ENCODE measurements around the gene PRMT5. TPM values are rescaled to one million over a fixed set of nuclear protein-coding genes. Genes with fewer than 3 reads are reported as not detected.

The PRMT5 gene
- polyA plus RNA-seq, 1 donor (not counting 4 experiments of a cell fraction or from before 2014, with no cell fraction given) = 241 TPM

GRCh38 chr14:22892488-22892887, 36.7 kb downstream of the PRMT5 start:
- Histone ChIP-seq H3K4me2 (ENCODE audit: control insufficient read depth, extremely low read depth, insufficient read depth, low read depth, low read length) (no peak overlapping the region), H2AFZ (ENCODE audit: control insufficient read depth, low read length) (no peak overlapping the region), H3K4me1 (ENCODE audit: control insufficient read depth, extremely low read depth, insufficient read depth, low read length) (peaks cover 15% of the 10 kb centered on the region), H3K27me3 (ENCODE audit: control insufficient read depth, extremely low read depth, insufficient read depth, low read length) (no peaks in the 10 kb centered on the region), H3K9me1 (ENCODE audit: control insufficient read depth, extremely low read depth, insufficient read depth, low read length) (no peaks in the 10 kb centered on the region), H4K20me1 (ENCODE audit: control insufficient read depth, extremely low read depth, insufficient read depth, low read length) (no peaks in the 10 kb centered on the region), H3K36me3 (ENCODE audit: control insufficient read depth in 2 of 2, extremely low read depth in 1 of 2, insufficient read depth in 2 of 2, low read length in 2 of 2) (no peaks in the 10 kb centered on the region), H3K9me3 (ENCODE audit: control insufficient read depth, low read depth, low read length) (no peaks in the 10 kb centered on the region), H3K79me2 (ENCODE audit: control insufficient read depth, insufficient read depth, low read length) (no peaks in the 10 kb centered on the region), H3K9ac (ENCODE audit: control insufficient read depth, extremely low read depth, insufficient read depth, low read length) (no peak overlapping the region), H3K27ac (ENCODE audit: control insufficient read depth, insufficient read depth, low read length) (no peak overlapping the region), H3K4me3 (ENCODE audit: control insufficient read depth in 2 of 3, extremely low read depth in 1 of 3, insufficient read depth in 2 of 3, low read depth in 1 of 3, low read length in 3 of 3) (no peak overlapping the region)
- TF ChIP-seq CTCF (optimal IDR thresholded peaks at IDR 0.05 in 1 of 3, IDR thresholded peaks at IDR 0.05 in 1 of 3, conservative IDR thresholded peaks at IDR 0.05 in 1 of 3; ENCODE audit: extremely low read depth in 1 of 3, insufficient read depth in 2 of 3, low read length in 3 of 3) (no peak), EZH2 (IDR thresholded peaks at IDR 0.05; ENCODE audit: low read length) (no peak)
- dilution Hi-C loops (cut with MboI; ENCODE audit: extremely low pct_ligation_motif_present, low sequenced_read_pairs) = no loop called here
- no peak for FAIRE-seq
- no peak for DNase-seq (ENCODE audit: low read depth, low spot score)

- no peak for TF ChIP-seq EZH2 (IDR thresholded peaks at IDR 0.05; ENCODE audit: low read length)
- no peak for TF ChIP-seq CTCF (optimal IDR thresholded peaks at IDR 0.05 in 1 of 3, IDR thresholded peaks at IDR 0.05 in 1 of 3, conservative IDR thresholded peaks at IDR 0.05 in 1 of 3; ENCODE audit: extremely low read depth in 1 of 3, insufficient read depth in 2 of 3, low read length in 3 of 3)
- Histone ChIP-seq H4K20me1 (ENCODE audit: control insufficient read depth, extremely low read depth, insufficient read depth, low read length) (no peaks in the 10 kb centered on the region), H3K4me3 (ENCODE audit: control insufficient read depth in 2 of 3, extremely low read depth in 1 of 3, insufficient read depth in 2 of 3, low read depth in 1 of 3, low read length in 3 of 3) (no peak overlapping the region), H3K4me1 (ENCODE audit: control insufficient read depth, extremely low read depth, insufficient read depth, low read length) (peaks cover 18% of the 10 kb centered on the region), H3K36me3 (ENCODE audit: control insufficient read depth in 2 of 2, extremely low read depth in 1 of 2, insufficient read depth in 2 of 2, low read length in 2 of 2) (no peaks in the 10 kb centered on the region), H3K27ac (ENCODE audit: control insufficient read depth, insufficient read depth, low read length) (no peak overlapping the region), H3K4me2 (ENCODE audit: control insufficient read depth, extremely low read depth, insufficient read depth, low read depth, low read length) (peak overlapping the region; percentile 17), H3K9me1 (ENCODE audit: control insufficient read depth, extremely low read depth, insufficient read depth, low read length) (no peaks in the 10 kb centered on the region), H3K79me2 (ENCODE audit: control insufficient read depth, insufficient read depth, low read length) (no peaks in the 10 kb centered on the region), H3K9me3 (ENCODE audit: control insufficient read depth, low read depth, low read length) (no peaks in the 10 kb centered on the region), H3K9ac (ENCODE audit: control insufficient read depth, extremely low read depth, insufficient read depth, low read length) (no peak overlapping the region), H3K27me3 (ENCODE audit: control insufficient read depth, extremely low read depth, insufficient read depth, low read length) (no peaks in the 10 kb centered on the region), H2AFZ (ENCODE audit: control insufficient read depth, low read length) (no peak overlapping the region)
- no peak for DNase-seq (ENCODE audit: low read depth, low spot score)
- FAIRE-seq = no peak
- dilution Hi-C loops (cut with MboI; ENCODE audit: extremely low pct_ligation_motif_present, low sequenced_read_pairs) = no loop called here
Observed at GRCh38 chr14:22890416-22890815, 38.8 kb downstream of the PRMT5 start.
